Neural cell (in vitro differentiated cells): Measurements from ENCODE around the gene ALDH1B1.

Source experiments
- EZH2 ChIP-seq: fragments of 200-600, 300-800 bp; shearing (Covaris generic), sonication (generic); IDR thresholded peaks from 2 replicates; pipeline ENCODE4 v1.6.1; 2014; ENCODE audit warnings: antibody characterized with exemption, low read length, borderline replicate concordance, mild to moderate bottlenecking; ENCODE audit not compliant: insufficient read depth, poor library complexity, severe bottlenecking
- MXI1 ChIP-seq: fragments of 450-650 bp; conservative IDR thresholded peaks from 2 replicates; pipeline ENCODE4 v1.6.1; 2014; ENCODE audit warnings: antibody characterized with exemption, mild to moderate bottlenecking; ENCODE audit not compliant: poor library complexity, severe bottlenecking
- RAD21 ChIP-seq: fragments of 450-650 bp; conservative IDR thresholded peaks from 2 replicates; pipeline ENCODE4 v1.6.1; 2014; ENCODE audit warnings: antibody characterized with exemption, mild to moderate bottlenecking, moderate library complexity
- TF ChIP-seq, protein P1 (sequence below): fragments of 450-650 bp; IDR thresholded peaks from 2 replicates; pipeline ENCODE4 v1.5.1; 2014; ENCODE audit warnings: antibody characterized with exemption, mild to moderate bottlenecking, moderate library complexity; ENCODE audit not compliant: poor library complexity, severe bottlenecking

DNA sequence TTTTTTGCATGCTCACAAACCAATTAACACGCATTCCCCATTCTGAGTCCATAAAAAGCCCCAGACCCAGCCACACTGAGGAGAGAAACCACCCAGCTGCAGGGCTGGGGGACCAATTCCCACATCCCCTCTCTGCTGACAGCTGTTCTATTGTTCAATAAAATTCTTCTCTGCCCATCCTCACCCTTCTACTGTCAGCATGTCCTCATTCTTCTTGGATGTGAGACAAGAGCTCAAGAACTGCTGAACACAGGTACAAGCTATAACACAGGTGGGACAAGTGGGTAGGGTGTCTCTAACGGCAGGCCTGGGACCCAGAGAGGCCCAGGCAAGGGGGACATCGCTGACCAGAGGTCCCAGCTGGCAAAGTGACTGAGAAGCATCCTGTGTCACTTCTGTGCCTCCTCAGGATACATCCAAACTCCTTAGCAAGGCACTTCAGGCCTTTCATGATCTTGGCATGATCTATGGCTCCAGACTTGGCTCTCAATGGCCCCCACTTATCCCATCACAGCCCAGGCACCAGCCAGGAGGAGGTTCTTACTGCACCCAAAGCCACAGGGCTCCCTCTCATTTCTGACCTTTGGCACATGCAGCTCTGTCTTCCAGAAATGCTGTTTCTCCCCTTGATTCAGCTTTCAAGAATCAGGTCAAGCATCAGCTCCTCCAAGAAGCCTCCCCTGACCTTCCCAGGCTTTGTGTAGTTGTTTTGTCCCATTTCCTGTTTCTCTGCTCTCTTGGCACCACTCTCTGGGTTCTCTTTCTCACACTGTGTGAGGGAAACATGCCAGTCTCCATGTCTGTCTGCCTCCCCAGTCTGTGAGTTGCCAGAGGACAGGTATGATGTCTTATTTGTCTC lies 7.3 kb upstream of the ALDH1B1 start:
- TF ChIP-seq, protein P1, sequence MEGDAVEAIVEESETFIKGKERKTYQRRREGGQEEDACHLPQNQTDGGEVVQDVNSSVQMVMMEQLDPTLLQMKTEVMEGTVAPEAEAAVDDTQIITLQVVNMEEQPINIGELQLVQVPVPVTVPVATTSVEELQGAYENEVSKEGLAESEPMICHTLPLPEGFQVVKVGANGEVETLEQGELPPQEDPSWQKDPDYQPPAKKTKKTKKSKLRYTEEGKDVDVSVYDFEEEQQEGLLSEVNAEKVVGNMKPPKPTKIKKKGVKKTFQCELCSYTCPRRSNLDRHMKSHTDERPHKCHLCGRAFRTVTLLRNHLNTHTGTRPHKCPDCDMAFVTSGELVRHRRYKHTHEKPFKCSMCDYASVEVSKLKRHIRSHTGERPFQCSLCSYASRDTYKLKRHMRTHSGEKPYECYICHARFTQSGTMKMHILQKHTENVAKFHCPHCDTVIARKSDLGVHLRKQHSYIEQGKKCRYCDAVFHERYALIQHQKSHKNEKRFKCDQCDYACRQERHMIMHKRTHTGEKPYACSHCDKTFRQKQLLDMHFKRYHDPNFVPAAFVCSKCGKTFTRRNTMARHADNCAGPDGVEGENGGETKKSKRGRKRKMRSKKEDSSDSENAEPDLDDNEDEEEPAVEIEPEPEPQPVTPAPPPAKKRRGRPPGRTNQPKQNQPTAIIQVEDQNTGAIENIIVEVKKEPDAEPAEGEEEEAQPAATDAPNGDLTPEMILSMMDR: no peak
- TF ChIP-seq MXI1 (no peak), EZH2 (no peak), RAD21 (no peak)
